B cell (primary cell): ENCODE data around the gene SLC2A4RG. TPM values are rescaled to one million over a fixed set of nuclear protein-coding genes. Genes with fewer than 3 reads are reported as not detected.

Source experiments
- ATAC-seq: fragments of 200-7000 bp; cut with Tn5 transposase; one replicate; pipeline ENCODE4 v1.10.0; 2021; ENCODE audit warnings: low read depth, mild to moderate bottlenecking, moderate number of reproducible peaks, moderate library complexity
- CTCF ChIA-PET: fragments of 350-600 bp; sonication (Branson Sonifier 250); formaldehyde crosslinking; loops from one replicate; lab custom pipeline; 2021; ENCODE audit warnings: antibody characterized with exemption, inconsistent platforms; lab: Charles Lee
- POLR2A ChIA-PET: fragments of 350-600 bp; sonication (Branson Sonifier 250); formaldehyde crosslinking; loops from one replicate; lab custom pipeline; 2021; ENCODE audit warnings: antibody characterized with exemption; lab: Charles Lee
- DNase-seq: peaks from one replicate; pipeline ENCODE4 v3.0.0; 2013
- H2AFZ ChIP-seq: 2 replicates; pipeline ENCODE4 v1.6.1; 2012; ENCODE audit warnings: mild to moderate bottlenecking, low read depth, low read length; ENCODE audit not compliant: insufficient read depth, poor library complexity, severe bottlenecking
- H3K27ac ChIP-seq, 2 donors: 1 replicate in 1 of 2; 2 replicates in 1 of 2; pipeline ENCODE4 v1.5.1; 2012 to 2013; ENCODE audit warnings: low read length in 2 of 2, mild to moderate bottlenecking in 2 of 2, moderate library complexity in 1 of 2
- H3K27me3 ChIP-seq, 4 experiments: fragments of 200-600 bp in 1 of 4; sonication (generic) in 1 of 4; replicated peaks in 1 of 4; 1 replicate in 2 of 4; 2 replicates in 2 of 4; pipeline versions ENCODE4 v1.6.1 to v1.7.0; 2013 to 2016; ENCODE audit warnings: low read length in 3 of 4, mild to moderate bottlenecking in 2 of 4, mixed read lengths in 1 of 4, moderate library complexity in 1 of 4; ENCODE audit not compliant: insufficient read depth in 4 of 4, control insufficient read depth in 3 of 4; ENCODE audit errors: control extremely low read depth in 1 of 4
- H3K36me3 ChIP-seq, 2 experiments: replicated peaks in 1 of 2; 1 replicate in 1 of 2; 2 replicates in 1 of 2; pipeline versions ENCODE4 v1.6.1 to v1.7.1; 2013; ENCODE audit warnings: low read length in 1 of 2; ENCODE audit not compliant: insufficient read depth in 2 of 2, control insufficient read depth in 1 of 2; ENCODE audit errors: control extremely low read depth in 1 of 2, extremely low read depth in 1 of 2
- H3K4me1 ChIP-seq, 2 donors: fragments of 200-600 bp in 1 of 2; sonication (generic) in 1 of 2; 1 replicate in 1 of 2; 2 replicates in 1 of 2; pipeline versions ENCODE4 v1.5.1 to v1.6.1; 2013 to 2017; ENCODE audit warnings: low read length in 2 of 2; ENCODE audit not compliant: control insufficient read depth in 2 of 2, insufficient read depth in 2 of 2
- H3K4me2 ChIP-seq: replicated peaks from 2 replicates; pipeline ENCODE3; 2012; ENCODE audit warnings: mild to moderate bottlenecking, low read depth, low read length; ENCODE audit not compliant: poor library complexity, severe bottlenecking
- H3K4me3 ChIP-seq, 5 experiments: fragments of 200-600 bp in 1 of 5; sonication (generic) in 1 of 5; 1 replicate in 3 of 5; 2 replicates in 2 of 5; pipeline versions ENCODE4 v1.5.1 to v1.7.0; 2011 to 2016; ENCODE audit warnings: low read length in 4 of 5, mild to moderate bottlenecking in 4 of 5, low read depth in 2 of 5, control low read depth in 1 of 5, moderate library complexity in 1 of 5; ENCODE audit not compliant: insufficient read depth in 1 of 5; ENCODE audit errors: control extremely low read depth in 1 of 5, extremely low read depth in 1 of 5
- H3K79me2 ChIP-seq: fragments of 200-600 bp; sonication (generic); one replicate; pipeline ENCODE4 v1.6.0; 2016; ENCODE audit warnings: low read length; ENCODE audit not compliant: control insufficient read depth, insufficient read depth
- H3K9ac ChIP-seq: fragments of 200-600 bp; sonication (generic); 2 replicates; pipeline ENCODE4 v1.6.1; 2017; ENCODE audit warnings: mild to moderate bottlenecking, low read length, moderate library complexity
- H3K9me3 ChIP-seq, 3 donors: one replicate each; pipeline versions ENCODE4 v1.6.1 to v1.7.1; 2013; ENCODE audit warnings: low read length in 2 of 3; ENCODE audit not compliant: control insufficient read depth in 2 of 3, insufficient read depth in 1 of 3; ENCODE audit errors: control extremely low read depth in 1 of 3
- H4K20me1 ChIP-seq: 2 replicates; pipeline ENCODE4 v1.6.0; 2012; ENCODE audit warnings: mild to moderate bottlenecking, low read length; ENCODE audit not compliant: insufficient read depth, control insufficient read depth, poor library complexity, severe bottlenecking
- H3K27ac Mint-ChIP-seq: one replicate; pipeline ENCODE4 v1.8.0; 2021; ENCODE audit warnings: mixed read lengths
- H3K27me3 Mint-ChIP-seq: one replicate; pipeline ENCODE4 v1.8.0; 2021; ENCODE audit warnings: mixed read lengths
- H3K4me1 Mint-ChIP-seq: one replicate; pipeline ENCODE4 v1.8.0; 2021; ENCODE audit warnings: mixed read lengths
- H3K4me3 Mint-ChIP-seq: one replicate; pipeline ENCODE4 v1.8.0; 2021; ENCODE audit warnings: mixed read lengths
- H3K9me3 Mint-ChIP-seq: one replicate; pipeline ENCODE4 v1.8.0; 2022; ENCODE audit warnings: mixed read lengths; ENCODE audit not compliant: insufficient read depth
- CTCF ChIP-seq: fragments of 200-600 bp; IDR thresholded peaks from one replicate; pipeline ENCODE4 v1.8.0; 2022; ENCODE audit warnings: antibody characterized with exemption, mild to moderate bottlenecking
- EZH2 ChIP-seq: IDR thresholded peaks from 2 replicates; pipeline ENCODE4 v1.6.1; 2012; ENCODE audit warnings: borderline replicate concordance, low read depth, mild to moderate bottlenecking, moderate library complexity, low read length; ENCODE audit not compliant: insufficient read depth, poor library complexity, severe bottlenecking
- WGBS: methylation state at CpG from one replicate; pipeline ENCODE4 v1.1.5; 2013; ENCODE audit warnings: missing lambda C conversion rate; ENCODE audit not compliant: insufficient coverage; 5-methylcytosine and 5-hydroxymethylcytosine counted together
- intact Hi-C: fragments of 100-400 bp; cut with micrococcal nuclease; formaldehyde crosslinking; loops from one replicate; pipeline ENCODE4 v1.10.0; 2022
- polyA plus RNA-seq: library from polyadenylated mRNA; depleted of rRNA; stranded (reverse); fragments of >200 nt; gene quantifications from 2 replicates; pipeline ENCODE4 v1.2.3, GENCODE V29; 2012
- total RNA-seq, 2 donors: library from RNA; stranded (reverse); fragments of 120-200 nt in 1 of 2; gene quantifications; 1 replicate in 1 of 2; 2 replicates in 1 of 2; pipeline versions ENCODE4 v1.2.3 to v1.2.4, GENCODE V29; 2013 to 2022

SLC2A4RG gene
- total and polyA plus RNA-seq, 2 donors (not counting 1 experiment from before 2014, with no cell fraction given) = 39.7 to 49.4 TPM

DNA sequence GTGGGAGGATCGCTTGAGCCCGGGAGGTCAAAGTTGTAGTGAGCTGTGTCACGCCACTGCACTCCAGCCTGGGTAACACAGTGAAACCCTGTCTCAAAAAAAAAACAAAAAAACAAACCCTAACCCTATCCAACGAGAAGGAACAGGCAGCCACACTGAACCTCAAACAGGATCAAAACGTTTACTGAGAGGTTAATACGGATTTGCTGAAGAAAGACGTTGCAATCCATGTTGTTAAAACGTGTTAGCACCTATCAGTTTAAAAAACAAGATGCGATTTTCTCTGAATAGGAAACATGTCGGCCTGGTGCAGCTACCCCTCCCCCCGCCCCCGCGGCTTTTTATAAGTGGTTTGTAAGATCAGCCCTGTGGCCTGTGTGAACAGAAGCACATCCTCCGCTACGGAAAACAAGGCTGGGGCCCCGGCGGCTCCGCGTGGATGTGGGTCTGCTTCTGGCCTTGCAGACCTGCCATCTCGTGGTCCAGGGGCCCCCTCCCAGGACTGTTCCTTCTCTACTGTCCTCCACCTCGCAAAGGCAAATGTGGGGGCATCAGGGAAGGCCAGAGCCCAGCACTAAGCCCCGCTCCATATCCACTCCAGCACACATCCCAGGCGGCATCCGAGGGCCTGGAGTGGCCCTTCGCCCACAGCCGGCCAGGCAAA lies 11.4 kb downstream of the SLC2A4RG start:
- ATAC-seq (no peak), DNase-seq (no peak)
- Histone ChIP-seq H3K36me3 (no peaks in the 10 kb centered on the region), H3K4me1 (no peaks in the 10 kb centered on the region), H4K20me1 (no peaks in the 10 kb centered on the region), H3K27ac (no peak overlapping the region), H3K4me2 (no peak overlapping the region), H3K4me3 (no peak overlapping the region), H3K9me3 (peaks cover 0 to 3% (median 0%) of the 10 kb centered on the region in 3 donors), H3K79me2 (no peaks in the 10 kb centered on the region), H3K9ac (no peak overlapping the region), H3K27me3 (no peaks in the 10 kb centered on the region), H2AFZ (no peak overlapping the region)
- WGBS = 79% methylated on average over 25 of the region's 26 CpGs
- H3K4me1 Mint-ChIP-seq = no peaks in the 10 kb centered on the region
- no peak overlapping the region for H3K4me3 Mint-ChIP-seq
- H3K27me3 Mint-ChIP-seq = no peaks in the 10 kb centered on the region
- TF ChIP-seq CTCF (no peak), EZH2 (no peak)
- H3K27ac Mint-ChIP-seq = no peak overlapping the region
- no peaks in the 10 kb centered on the region for H3K9me3 Mint-ChIP-seq
- ChIA-PET CTCF (no interaction called here), POLR2A (no interaction called here)
- intact Hi-C loops = no loop called here

DNA sequence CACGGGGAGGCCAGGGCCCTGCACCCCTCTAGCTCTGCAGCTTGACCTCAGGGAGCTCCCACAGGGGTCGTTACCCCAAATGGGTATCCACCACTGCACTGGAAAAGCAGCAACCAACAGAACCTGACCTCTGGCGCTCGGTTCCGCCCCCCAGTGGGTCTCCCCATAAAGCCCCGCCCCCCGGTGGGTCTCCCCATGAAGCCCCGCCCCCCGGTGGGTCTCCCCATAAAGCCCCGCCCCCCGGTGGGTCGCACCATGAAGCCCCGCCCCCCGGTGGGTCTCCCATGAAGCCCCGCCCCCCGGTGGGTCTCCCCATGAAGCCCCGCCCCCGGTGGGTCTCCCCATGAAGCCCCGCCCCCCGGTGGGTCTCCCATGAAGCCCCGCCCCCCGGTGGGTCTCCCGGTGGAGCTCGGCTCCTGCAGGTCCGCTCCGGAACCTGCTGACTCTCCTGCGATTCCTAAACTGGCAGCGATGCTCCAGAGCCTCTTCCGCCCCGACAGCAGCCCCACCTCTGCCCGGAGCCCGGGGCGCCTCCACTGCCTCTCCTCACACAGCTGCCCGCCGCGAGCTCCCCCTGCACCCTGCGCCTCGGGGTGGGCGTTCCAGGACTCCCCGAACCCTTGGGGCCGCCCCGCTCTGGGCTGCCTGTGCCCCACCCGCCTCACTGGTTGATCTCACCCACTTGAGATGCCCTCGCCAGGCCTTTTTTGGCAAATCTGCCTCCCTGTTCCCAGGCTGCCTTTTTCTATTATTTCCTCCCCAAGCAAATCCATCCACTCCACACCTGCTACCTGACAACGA lies 12.1 kb downstream of the SLC2A4RG start:
- no peak overlapping the region for H3K4me2 ChIP-seq
- ChIA-PET POLR2A (no interaction called here), CTCF (no interaction called here)
- no peak overlapping the region for H2AFZ ChIP-seq
- H3K79me2 ChIP-seq = no peaks in the 10 kb centered on the region
- no peak overlapping the region for H3K9ac ChIP-seq
- WGBS = 81% methylated on average over 39 of the region's 45 CpGs
- Mint-ChIP-seq H3K4me3 (no peak overlapping the region), H3K9me3 (no peaks in the 10 kb centered on the region), H3K27ac (no peak overlapping the region), H3K27me3 (no peaks in the 10 kb centered on the region), H3K4me1 (no peaks in the 10 kb centered on the region)
- no peak overlapping the region for H3K27ac ChIP-seq
- no peaks in the 10 kb centered on the region for H3K27me3 ChIP-seq
- H3K4me1 ChIP-seq = no peaks in the 10 kb centered on the region
- H4K20me1 ChIP-seq = no peaks in the 10 kb centered on the region
- no peaks in the 10 kb centered on the region for H3K36me3 ChIP-seq
- intact Hi-C loops = no loop called here
- no peak for DNase-seq
- ATAC-seq = no peak
- TF ChIP-seq CTCF = no peak
- no peak for TF ChIP-seq EZH2
- H3K4me3 ChIP-seq = no peak overlapping the region
- peaks cover 0 to 3% (median 0%) of the 10 kb centered on the region in 3 donors for H3K9me3 ChIP-seq
